Prostate gland (tissue), 2 donors: Measurements from ENCODE around the gene PAAF1.

Experiments
- CTCF ChIP-seq, 4 experiments: fragments of 200-600 bp in 2 of 4; fragments of 450-650 bp in 2 of 4; sonication (generic) in 2 of 4; IDR thresholded peaks; 1 replicate in 3 of 4; 2 replicates in 1 of 4; pipeline ENCODE4 v1.5.1; 2016 to 2019; ENCODE audit warnings: antibody characterized with exemption in 4 of 4, mild to moderate bottlenecking in 2 of 4, moderate library complexity in 2 of 4
- POLR2A ChIP-seq: fragments of 450-650 bp; IDR thresholded peaks from one replicate; pipeline ENCODE4 v1.6.1; 2016; ENCODE audit warnings: antibody characterized with exemption, mild to moderate bottlenecking
- POLR2AphosphoS5 ChIP-seq: sonication (generic); formaldehyde crosslinking; IDR thresholded peaks from one replicate; pipeline ENCODE4 v1.6.1; 2017; ENCODE audit warnings: antibody characterized with exemption

- TF ChIP-seq CTCF (IDR thresholded peaks at IDR 0.05) (no peak), POLR2AphosphoS5 (no peak), POLR2A (no peak)
These were observed 98.0 kb downstream of the PAAF1 start for GRCh38 chr11:73974604-73975478.
